T-cell (primary cell): ENCODE measurements around the gene CARD19. TPM values are rescaled to one million over a fixed set of nuclear protein-coding genes. Genes with fewer than 3 reads are reported as not detected.
A peak's percentile ranks its signal among the peaks of the same experiment; 100 is the strongest.

ENCODE experiments used
- ATAC-seq, 4 experiments: fragments of 200-7000 bp in 3 of 4; fragments of 150-1000 bp in 1 of 4; cut with Tn5 transposase; replicated peaks in 1 of 4; 1 replicate in 3 of 4; 2 replicates in 1 of 4; pipeline ENCODE4 v1.10.0; 2021; ENCODE audit warnings: moderate library complexity in 3 of 4, mild to moderate bottlenecking in 2 of 4, moderate number of reproducible peaks in 1 of 4
- CTCF ChIA-PET, 2 donors: fragments of 300-600 bp; sonication (Branson Sonifier 250); formaldehyde crosslinking; loops; one replicate each; lab custom pipeline; 2022; ENCODE audit warnings: antibody characterized with exemption in 2 of 2; lab: Charles Lee
- POLR2A ChIA-PET, 2 donors: fragments of 300-600 bp; sonication (Branson Sonifier 250); formaldehyde crosslinking; loops; one replicate each; lab custom pipeline; 2022; ENCODE audit warnings: antibody characterized with exemption in 2 of 2; lab: Charles Lee
- DNase-seq, 35 experiments: peaks; one replicate each; pipeline versions ENCODE4 v3.0.0 to v3.0.0-alpha.2; 2013 to 2023
- H3K27ac ChIP-seq: one replicate; pipeline ENCODE4 v1.5.1; 2013; ENCODE audit warnings: low read length
- H3K27me3 ChIP-seq, 2 experiments: replicated peaks in 1 of 2; 1 replicate in 1 of 2; 2 replicates in 1 of 2; pipeline versions ENCODE4 v1.6.1 to v1.7.0; 2013; ENCODE audit warnings: low read length in 1 of 2, mixed read lengths in 1 of 2; ENCODE audit not compliant: control insufficient read depth in 2 of 2, insufficient read depth in 2 of 2; ENCODE audit errors: extremely low read depth in 1 of 2
- H3K36me3 ChIP-seq, 2 donors: 1 replicate in 1 of 2; 2 replicates in 1 of 2; pipeline versions ENCODE4 v1.6.1 to v1.7.0; 2013; ENCODE audit warnings: low read length in 1 of 2; ENCODE audit not compliant: control insufficient read depth in 2 of 2, insufficient read depth in 1 of 2; ENCODE audit errors: extremely low read depth in 1 of 2
- H3K4me1 ChIP-seq, 2 experiments: 1 replicate in 1 of 2; 2 replicates in 1 of 2; pipeline versions ENCODE4 v1.6.1 to v1.7.0; 2013; ENCODE audit warnings: low read length in 2 of 2, mixed read lengths in 1 of 2; ENCODE audit not compliant: insufficient read depth in 2 of 2, control insufficient read depth in 1 of 2; ENCODE audit errors: extremely low read depth in 1 of 2
- H3K4me3 ChIP-seq, 2 donors: 1 replicate in 1 of 2; 2 replicates in 1 of 2; pipeline versions ENCODE4 v1.5.1 to v1.7.0; 2013; ENCODE audit warnings: mild to moderate bottlenecking in 2 of 2, low read length in 1 of 2, moderate library complexity in 1 of 2; ENCODE audit not compliant: control insufficient read depth in 1 of 2; ENCODE audit errors: extremely low read depth in 1 of 2
- H3K9me3 ChIP-seq: 2 replicates; pipeline ENCODE4 v1.7.0; 2013
- H3K27ac Mint-ChIP-seq, 2 donors: one replicate each; pipeline ENCODE4 v1.8.0; 2020 to 2021; ENCODE audit warnings: mild to moderate bottlenecking in 2 of 2, mixed read lengths in 2 of 2
- H3K27me3 Mint-ChIP-seq, 2 donors: one replicate each; pipeline ENCODE4 v1.8.0; 2021 to 2022; ENCODE audit warnings: mixed read lengths in 2 of 2
- H3K36me3 Mint-ChIP-seq: one replicate; pipeline ENCODE4 v1.8.0; 2021; ENCODE audit warnings: mixed read lengths
- H3K4me1 Mint-ChIP-seq, 3 donors: one replicate each; pipeline ENCODE4 v1.8.0; 2020 to 2022; ENCODE audit warnings: mixed read lengths in 3 of 3, mild to moderate bottlenecking in 1 of 3
- H3K4me3 Mint-ChIP-seq, 3 donors: one replicate each; pipeline ENCODE4 v1.8.0; 2020 to 2022; ENCODE audit warnings: mild to moderate bottlenecking in 3 of 3, mixed read lengths in 3 of 3, moderate library complexity in 3 of 3
- H3K9me3 Mint-ChIP-seq, 3 donors: one replicate each; pipeline ENCODE4 v1.8.0; 2020 to 2022; ENCODE audit warnings: mixed read lengths in 3 of 3
- WGBS: methylation state at CpG from one replicate; pipeline ENCODE4 v1.1.5; 2013; ENCODE audit warnings: missing lambda C conversion rate; ENCODE audit not compliant: insufficient coverage; 5-methylcytosine and 5-hydroxymethylcytosine counted together
- total RNA-seq, 35 experiments: library from RNA in 6 of 35; stranded (reverse) in 6 of 35; fragments of 120-200 nt in 1 of 35; gene quantifications; one replicate each; pipeline versions ENCODE4 v1.2.1 to v1.2.4 and lab custom pipeline; 2013 to 2026

CARD19 gene
- total RNA-seq, 5 donors from 2014 or later (not counting 1 experiment from before 2014, with no cell fraction given) = 39.7 to 98.5 (median 72.8) TPM

GRCh38 chr9:93130861-93131481 lies 35.0 kb downstream of the CARD19 start:
- Histone ChIP-seq H3K4me1 (peaks cover 24 to 88% of the 10 kb centered on the region in 2 experiments), H3K9me3 (no peaks in the 10 kb centered on the region), H3K27ac (peak overlapping the region; percentile 18), H3K36me3 (peaks cover 0 to 7% of the 10 kb centered on the region in 2 donors), H3K27me3 (peaks cover 0 to 6% of the 10 kb centered on the region in 2 experiments), H3K4me3 (no peak overlapping the region)
- Mint-ChIP-seq H3K4me3 (peak overlapping the region in 1 of 3 donors; percentile 87), H3K4me1 (peaks cover 73 to 76% (median 75%) of the 10 kb centered on the region in 3 donors), H3K27me3 (no peaks in the 10 kb centered on the region), H3K9me3 (no peaks in the 10 kb centered on the region), H3K27ac (peak overlapping the region; percentile 68 to 84), H3K36me3 (no peaks in the 10 kb centered on the region)
- DNase-seq (no peak), ATAC-seq (no peak)
- WGBS = 88% methylated on average over 14 of the region's 15 CpGs
- ChIA-PET CTCF (no interaction called here), POLR2A (no interaction called here)

- peak overlapping the region; percentile 76 to 84 for H3K27ac Mint-ChIP-seq
- ChIA-PET POLR2A (no interaction called here), CTCF (no interaction called here)
- H3K4me3 Mint-ChIP-seq = peak overlapping the region; percentile 87
- H3K36me3 ChIP-seq = peaks cover 0 to 7% of the 10 kb centered on the region in 2 donors
- no peaks in the 10 kb centered on the region for H3K36me3 Mint-ChIP-seq
- H3K27me3 Mint-ChIP-seq = no peaks in the 10 kb centered on the region
- no peaks in the 10 kb centered on the region for H3K9me3 ChIP-seq
- ATAC-seq (no peak), DNase-seq (no peak)
- 93% methylated on average over 6 of the region's 13 CpGs for WGBS
- H3K4me1 ChIP-seq = peaks cover 18 to 80% of the 10 kb centered on the region in 2 experiments
- H3K27ac ChIP-seq = peak overlapping the region; percentile 18
- peaks cover 68 to 73% (median 72%) of the 10 kb centered on the region in 3 donors for H3K4me1 Mint-ChIP-seq
- H3K4me3 ChIP-seq = peak overlapping the region in 1 of 2 donors; percentile 18
- peaks cover 0 to 6% of the 10 kb centered on the region in 2 experiments for H3K27me3 ChIP-seq
- no peaks in the 10 kb centered on the region for H3K9me3 Mint-ChIP-seq
These were observed 35.7 kb downstream of the CARD19 start for GRCh38 chr9:93131599-93132286.

DNA sequence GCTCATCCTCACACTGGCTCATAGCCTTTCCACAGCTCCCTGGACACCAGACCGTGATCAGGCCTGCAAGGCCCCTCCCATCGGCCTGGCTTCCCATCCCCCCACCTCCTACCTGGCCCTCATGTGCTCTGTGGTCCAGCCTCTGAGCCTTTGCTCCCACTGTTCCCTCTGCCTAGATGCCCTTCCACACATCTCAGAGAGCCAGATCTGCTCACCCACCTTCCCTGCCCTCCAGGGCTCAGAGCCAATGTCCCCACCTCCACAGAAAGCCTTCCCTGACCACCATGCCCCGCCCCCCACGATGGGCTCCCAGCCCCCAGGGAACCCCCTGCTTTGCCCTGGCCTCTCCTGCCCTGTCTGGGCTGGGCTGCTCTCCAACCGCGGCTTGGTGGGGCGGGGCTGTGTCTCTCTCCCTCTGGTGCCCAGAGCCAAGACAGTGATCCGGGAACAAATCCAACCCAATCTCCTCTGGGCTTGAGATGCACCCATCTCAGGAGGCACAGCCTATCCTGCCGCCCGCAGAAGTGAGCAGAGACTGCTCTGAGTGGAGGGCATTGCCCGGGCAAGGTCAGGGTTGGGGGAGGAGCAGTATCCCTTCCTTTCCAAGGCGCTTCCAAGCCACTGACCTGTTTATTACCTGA lies 36.4 kb downstream of the CARD19 start:
- Histone ChIP-seq H3K27me3 (peaks cover 0 to 6% of the 10 kb centered on the region in 2 experiments), H3K9me3 (no peaks in the 10 kb centered on the region), H3K27ac (peak overlapping the region; percentile 18), H3K4me1 (peaks cover 16 to 78% of the 10 kb centered on the region in 2 experiments), H3K36me3 (peaks cover 0 to 7% of the 10 kb centered on the region in 2 donors), H3K4me3 (peak overlapping the region; percentile 76 to 90)
- ATAC-seq (no peak), DNase-seq (no peak)
- Mint-ChIP-seq H3K9me3 (no peaks in the 10 kb centered on the region), H3K4me3 (peak overlapping the region; percentile 87), H3K27me3 (no peaks in the 10 kb centered on the region), H3K27ac (peak overlapping the region; percentile 76 to 84), H3K4me1 (peaks cover 61 to 70% (median 68%) of the 10 kb centered on the region in 3 donors), H3K36me3 (no peaks in the 10 kb centered on the region)
- WGBS = 52% methylated on average over 3 of the region's 12 CpGs
- ChIA-PET POLR2A (no interaction called here), CTCF (no interaction called here)

GRCh38 chr9:93132946-93133680 lies 37.1 kb downstream of the CARD19 start:
- CTCF ChIA-PET = interaction anchor here in 1 of 2 donors (0.8 kb wide), 1 partner anchor 130 kb away, joined by 3 read pairs; no protein-coding TSS in a partner anchor
- Mint-ChIP-seq H3K36me3 (no peaks in the 10 kb centered on the region), H3K4me3 (peak overlapping the region; percentile 87), H3K4me1 (peaks cover 60 to 70% (median 68%) of the 10 kb centered on the region in 3 donors), H3K27me3 (no peaks in the 10 kb centered on the region), H3K9me3 (no peaks in the 10 kb centered on the region), H3K27ac (peak overlapping the region; percentile 76 to 84)
- POLR2A ChIA-PET = interaction anchor here in 1 of 2 donors (1.3 kb wide), 1 partner anchor 69 kb away, joined by 4 read pairs; no protein-coding TSS in a partner anchor
- Histone ChIP-seq H3K4me1 (peaks cover 16 to 78% of the 10 kb centered on the region in 2 experiments), H3K27ac (peak overlapping the region; percentile 91), H3K27me3 (peaks cover 0 to 6% of the 10 kb centered on the region in 2 experiments), H3K4me3 (peak overlapping the region; percentile 76 to 90), H3K9me3 (no peaks in the 10 kb centered on the region), H3K36me3 (peaks cover 0 to 7% of the 10 kb centered on the region in 2 donors)
- peak in 21 of 35 experiments; percentile 28 to 74 (median 49) for DNase-seq
- no peak for ATAC-seq
- WGBS = 40% methylated on average over 14 of the region's 21 CpGs

GRCh38 chr9:93133681-93134014 lies 37.6 kb downstream of the CARD19 start:
- ChIA-PET POLR2A (interaction anchor here (0.8 to 1.3 kb wide), 3 partner anchors 12 to 180 kb away, joined by 3 to 4 read pairs (median 4); no protein-coding TSS in a partner anchor), CTCF (interaction anchor here (0.8 to 0.9 kb wide), 2 partner anchors 25 to 130 kb away, joined by 3 read pairs; no protein-coding TSS in a partner anchor)
- peaks cover 60 to 69% (median 68%) of the 10 kb centered on the region in 3 donors for H3K4me1 Mint-ChIP-seq
- Histone ChIP-seq H3K36me3 (peaks cover 0 to 7% of the 10 kb centered on the region in 2 donors), H3K4me1 (peaks cover 16 to 78% of the 10 kb centered on the region in 2 experiments), H3K9me3 (no peaks in the 10 kb centered on the region), H3K27ac (peak overlapping the region; percentile 91), H3K4me3 (peak overlapping the region; percentile 76 to 90), H3K27me3 (peaks cover 0 to 6% of the 10 kb centered on the region in 2 experiments)
- H3K9me3 Mint-ChIP-seq = no peaks in the 10 kb centered on the region
- H3K4me3 Mint-ChIP-seq = peak overlapping the region; percentile 87
- H3K27ac Mint-ChIP-seq = peak overlapping the region; percentile 76 to 84
- H3K36me3 Mint-ChIP-seq = no peaks in the 10 kb centered on the region
- peak; percentile 2 to 32 (median 25) for ATAC-seq
- peak in 11 of 35 experiments; percentile 38 to 64 (median 49) for DNase-seq
- H3K27me3 Mint-ChIP-seq = no peaks in the 10 kb centered on the region
- under 1% methylated on average over 34 of the region's 34 CpGs for WGBS
